ENCODE data around the gene CADPS2.

The CADPS2 gene

GRCh38 chr7:122485856-122486255 is 400.4 kb downstream of the CADPS2 start:
- no peak for TF ChIP-seq CTCF (IDR thresholded peaks at IDR 0.05; ENCODE audit: unreplicated experiment in 3 of 3)
- Mint-ChIP-seq H3K4me1 (no peaks in the 10 kb centered on the region), H3K36me3 (ENCODE audit: low read depth) (no peaks in the 10 kb centered on the region), H3K27ac (no peak overlapping the region), H3K9me3 (no peaks in the 10 kb centered on the region), H3K4me3 (no peak overlapping the region), H3K27me3 (ENCODE audit: low read depth) (no peaks in the 10 kb centered on the region)

- no peak for TF ChIP-seq CTCF (IDR thresholded peaks at IDR 0.05; ENCODE audit: unreplicated experiment in 3 of 3)
- no peaks in the 10 kb centered on the region for H3K9me3 Mint-ChIP-seq
- H3K27me3 Mint-ChIP-seq (ENCODE audit: low read depth): no peaks in the 10 kb centered on the region
- H3K4me3 Mint-ChIP-seq: no peak overlapping the region
- H3K4me1 Mint-ChIP-seq: no peaks in the 10 kb centered on the region
- H3K27ac Mint-ChIP-seq: no peak overlapping the region
- no peaks in the 10 kb centered on the region for H3K36me3 Mint-ChIP-seq (ENCODE audit: low read depth)
Measured at GRCh38 chr7:122482212-122482611, 404.0 kb downstream of the CADPS2 start.

- Mint-ChIP-seq H3K27me3 (ENCODE audit: low read depth) (no peaks in the 10 kb centered on the region), H3K36me3 (ENCODE audit: low read depth) (no peaks in the 10 kb centered on the region), H3K27ac (no peak overlapping the region), H3K4me1 (no peaks in the 10 kb centered on the region), H3K9me3 (no peaks in the 10 kb centered on the region), H3K4me3 (no peak overlapping the region)
- TF ChIP-seq CTCF (IDR thresholded peaks at IDR 0.05; ENCODE audit: unreplicated experiment in 3 of 3): no peak
Measured at GRCh38 chr7:122470859-122471258, 415.4 kb downstream of the CADPS2 start.

- no peaks in the 10 kb centered on the region for H3K4me1 Mint-ChIP-seq
- TF ChIP-seq CTCF (IDR thresholded peaks at IDR 0.05; ENCODE audit: unreplicated experiment in 3 of 3): no peak
- no peak overlapping the region for H3K4me3 Mint-ChIP-seq
- H3K36me3 Mint-ChIP-seq (ENCODE audit: low read depth): no peaks in the 10 kb centered on the region
- H3K9me3 Mint-ChIP-seq: no peaks in the 10 kb centered on the region
- no peaks in the 10 kb centered on the region for H3K27me3 Mint-ChIP-seq (ENCODE audit: low read depth)
- no peak overlapping the region for H3K27ac Mint-ChIP-seq
Measured at GRCh38 chr7:122468945-122469344, 417.3 kb downstream of the CADPS2 start.

- Mint-ChIP-seq H3K27me3 (ENCODE audit: low read depth) (no peaks in the 10 kb centered on the region), H3K27ac (no peak overlapping the region), H3K9me3 (no peaks in the 10 kb centered on the region), H3K4me3 (no peak overlapping the region), H3K36me3 (ENCODE audit: low read depth) (no peaks in the 10 kb centered on the region), H3K4me1 (no peaks in the 10 kb centered on the region)
- TF ChIP-seq CTCF (IDR thresholded peaks at IDR 0.05; ENCODE audit: unreplicated experiment in 3 of 3): no peak
Measured at GRCh38 chr7:122467661-122468449, 418.4 kb downstream of the CADPS2 start.

GRCh38 chr7:122465296-122465695 is 421.0 kb downstream of the CADPS2 start:
- no peak overlapping the region for H3K4me3 Mint-ChIP-seq
- no peak for TF ChIP-seq CTCF (IDR thresholded peaks at IDR 0.05; ENCODE audit: unreplicated experiment in 3 of 3)
- no peak overlapping the region for H3K27ac Mint-ChIP-seq
- no peaks in the 10 kb centered on the region for H3K9me3 Mint-ChIP-seq
- no peaks in the 10 kb centered on the region for H3K36me3 Mint-ChIP-seq (ENCODE audit: low read depth)
- H3K27me3 Mint-ChIP-seq (ENCODE audit: low read depth): no peaks in the 10 kb centered on the region
- H3K4me1 Mint-ChIP-seq: no peaks in the 10 kb centered on the region

Data from nephron (organoid).